HG02763 (cell line): ENCODE results near the gene ULK4.

ENCODE experiments used
- ATAC-seq: cut with Tn5 transposase; IDR thresholded peaks from one replicate; pipeline ENCODE4 v1.9.1; 2021; ENCODE audit warnings: mild to moderate bottlenecking, moderate library complexity; ENCODE audit not compliant: unreplicated experiment

The ULK4 gene

DNA sequence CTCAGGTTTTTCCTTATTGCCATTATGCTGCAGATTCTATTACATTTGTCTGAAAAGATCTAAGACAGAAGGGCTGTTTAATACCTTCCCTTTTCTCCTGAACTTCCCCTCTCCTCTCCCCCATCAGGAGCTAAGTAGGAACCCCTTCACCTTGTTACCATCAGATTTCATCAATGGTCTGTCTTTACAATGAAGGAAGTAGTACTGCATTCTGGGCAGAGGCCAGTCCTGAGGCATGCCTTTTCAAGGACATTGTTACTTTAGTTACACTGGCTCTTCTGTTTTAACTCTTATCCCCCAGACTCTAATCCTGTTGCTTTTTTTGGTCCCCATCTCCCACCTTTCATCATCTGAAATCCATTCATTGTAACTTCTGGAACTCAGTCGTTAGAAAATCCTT, 754.5 kb downstream of the ULK4 start:
- no peak for ATAC-seq

DNA sequence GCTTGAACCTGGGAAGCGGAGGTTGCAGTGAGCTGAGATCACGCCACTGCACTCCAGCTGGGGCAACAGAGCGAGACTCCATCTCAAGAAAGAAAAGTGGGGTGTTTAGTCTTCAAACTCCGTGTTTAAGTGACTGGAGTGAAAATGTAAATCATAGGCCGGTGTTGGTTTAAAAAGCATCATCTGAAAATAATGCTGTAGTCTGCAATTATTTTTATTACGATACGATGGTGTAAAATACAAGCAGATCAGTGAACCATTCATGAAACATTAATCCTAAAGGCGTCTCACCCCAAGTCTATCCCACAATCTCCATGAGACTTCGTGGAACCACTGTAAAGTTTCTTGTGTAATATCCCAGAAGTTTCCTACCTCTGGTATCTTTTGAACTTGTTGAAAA, 756.3 kb downstream of the ULK4 start:
- ATAC-seq, result no peak

DNA sequence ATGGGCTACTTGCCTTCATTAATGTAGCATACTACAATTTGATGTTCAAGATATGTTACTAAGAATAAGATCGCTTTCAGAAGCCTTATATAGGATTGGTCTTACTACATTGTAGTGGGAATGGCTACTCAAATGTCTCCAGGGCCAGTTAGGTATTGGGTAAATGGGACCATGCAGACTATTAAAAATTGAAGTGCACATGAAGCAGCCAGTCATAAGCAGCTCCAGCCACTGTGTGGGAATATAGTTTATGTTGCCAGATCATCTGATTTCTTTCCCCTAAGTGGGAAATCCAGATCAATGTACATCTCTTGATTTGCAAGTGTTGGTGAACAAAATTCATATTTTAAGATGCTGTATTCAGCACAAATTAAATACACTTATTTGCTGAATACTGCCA, 757.5 kb downstream of the ULK4 start:
- ATAC-seq, result no peak

DNA sequence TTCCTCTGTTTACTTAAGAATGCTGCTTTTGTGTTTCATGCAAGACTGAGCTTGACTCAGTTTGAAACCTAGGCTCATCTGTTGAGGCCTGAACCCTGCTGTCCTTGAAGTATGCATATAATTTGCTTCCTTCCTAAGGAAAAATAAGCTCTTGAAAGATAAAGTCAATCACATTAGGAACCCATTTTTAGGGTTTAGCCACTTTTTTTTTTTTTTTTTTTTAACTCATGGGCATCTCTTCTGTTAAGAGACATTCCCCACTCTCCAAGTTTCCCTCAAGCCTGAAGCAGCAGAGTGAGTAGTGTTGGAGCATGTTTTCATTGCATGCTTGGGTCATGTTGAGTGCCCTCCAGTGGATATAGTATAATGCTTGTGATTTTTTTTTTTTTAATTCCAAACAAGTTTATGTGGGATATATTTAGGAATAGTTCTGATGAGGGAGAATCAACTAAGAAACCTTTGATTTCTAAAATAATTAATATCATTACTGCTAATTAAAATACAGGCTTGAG, 759.0 kb downstream of the ULK4 start:
- no peak for ATAC-seq

DNA sequence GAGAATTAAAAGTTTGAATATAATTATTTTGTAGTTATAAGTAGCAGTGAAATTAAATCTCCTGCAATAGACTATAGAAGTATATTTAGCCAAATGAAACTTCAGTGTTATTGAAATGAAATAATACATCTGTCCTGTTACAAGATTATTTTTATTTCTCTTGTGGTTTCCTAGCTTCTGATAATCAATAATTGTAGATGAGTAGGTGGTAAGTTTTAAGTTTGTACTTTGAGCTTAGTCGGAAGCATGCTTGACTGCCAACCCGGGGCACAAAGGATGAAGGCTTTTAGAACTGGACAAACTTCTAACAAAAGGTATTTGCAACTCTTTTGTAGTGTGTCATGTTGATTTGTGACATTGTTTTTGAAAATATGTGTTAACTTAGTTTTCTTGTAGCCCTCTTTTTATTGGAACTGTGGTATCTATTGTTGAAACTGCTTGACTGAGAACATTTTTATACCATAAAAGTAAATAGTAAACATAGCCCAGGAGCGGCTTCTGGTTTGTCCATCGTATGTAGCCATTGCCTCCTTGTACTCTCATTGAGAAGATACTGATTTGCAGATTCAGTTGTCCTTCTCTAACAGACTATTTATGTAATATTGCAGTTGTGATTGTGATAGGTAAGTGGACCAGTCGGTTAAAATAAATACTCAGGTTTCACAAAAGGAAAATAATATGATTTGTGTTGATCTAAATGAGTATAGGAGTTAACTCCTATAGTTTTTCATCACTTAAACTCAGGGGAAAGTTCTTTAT, 759.6 kb downstream of the ULK4 start:
- ATAC-seq, result no peak

DNA sequence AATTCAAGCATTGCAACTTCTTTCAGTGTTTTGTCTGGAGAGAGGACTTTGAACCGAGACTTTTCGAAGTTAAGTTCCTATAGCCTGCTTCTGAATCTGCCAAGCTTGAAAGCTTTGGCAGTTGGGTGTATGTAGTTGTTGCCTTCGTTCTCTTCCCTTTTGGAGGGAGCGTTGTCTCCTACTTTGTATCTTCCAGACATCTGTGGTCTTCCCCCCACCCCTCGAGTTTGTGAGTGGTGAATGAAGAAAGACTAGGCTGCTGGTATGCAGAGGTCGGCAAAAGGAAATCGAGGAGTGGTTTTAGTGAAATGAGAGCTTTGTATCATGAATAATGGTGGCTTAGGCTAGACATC, 761.3 kb downstream of the ULK4 start:
- no peak for ATAC-seq

DNA sequence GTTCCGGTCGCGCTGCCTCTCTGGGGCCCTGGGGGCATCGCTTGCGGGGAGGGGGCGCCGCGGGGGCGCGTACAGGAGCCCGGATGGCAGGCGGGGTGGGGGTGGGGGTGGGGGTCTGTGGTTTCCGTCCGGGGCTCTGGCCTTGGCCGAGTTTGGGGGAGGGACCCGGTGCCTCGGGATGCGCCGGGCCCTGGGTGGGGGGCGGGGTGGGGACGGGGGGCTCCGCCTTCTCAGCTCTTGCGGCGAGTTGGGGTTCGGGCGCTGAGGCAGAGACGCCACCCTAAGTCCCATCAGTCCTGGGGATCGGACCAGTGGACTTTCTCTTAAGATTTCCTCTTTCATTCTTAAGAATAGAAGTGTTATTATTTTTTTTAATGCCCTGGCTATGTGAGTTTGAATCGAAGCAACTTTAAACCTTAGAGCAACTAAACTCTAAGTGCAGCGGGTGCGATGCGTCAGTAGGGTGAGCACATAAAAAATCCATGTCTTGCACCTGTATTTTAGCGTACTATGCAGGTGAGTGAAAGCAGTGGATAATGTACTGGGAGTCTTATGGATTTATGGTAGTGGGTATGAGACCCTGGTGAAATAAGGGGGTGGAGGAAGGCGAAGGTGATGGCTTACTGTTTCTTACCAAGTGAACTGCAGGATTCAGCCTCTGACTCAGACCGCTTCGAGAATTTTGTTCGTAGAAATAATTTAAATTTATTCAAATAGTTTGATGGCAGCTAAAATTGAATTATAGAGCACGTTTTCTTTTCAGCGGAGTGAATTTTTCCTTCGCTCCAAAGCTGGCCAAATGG, 761.8 kb downstream of the ULK4 start:
- no peak for ATAC-seq

DNA sequence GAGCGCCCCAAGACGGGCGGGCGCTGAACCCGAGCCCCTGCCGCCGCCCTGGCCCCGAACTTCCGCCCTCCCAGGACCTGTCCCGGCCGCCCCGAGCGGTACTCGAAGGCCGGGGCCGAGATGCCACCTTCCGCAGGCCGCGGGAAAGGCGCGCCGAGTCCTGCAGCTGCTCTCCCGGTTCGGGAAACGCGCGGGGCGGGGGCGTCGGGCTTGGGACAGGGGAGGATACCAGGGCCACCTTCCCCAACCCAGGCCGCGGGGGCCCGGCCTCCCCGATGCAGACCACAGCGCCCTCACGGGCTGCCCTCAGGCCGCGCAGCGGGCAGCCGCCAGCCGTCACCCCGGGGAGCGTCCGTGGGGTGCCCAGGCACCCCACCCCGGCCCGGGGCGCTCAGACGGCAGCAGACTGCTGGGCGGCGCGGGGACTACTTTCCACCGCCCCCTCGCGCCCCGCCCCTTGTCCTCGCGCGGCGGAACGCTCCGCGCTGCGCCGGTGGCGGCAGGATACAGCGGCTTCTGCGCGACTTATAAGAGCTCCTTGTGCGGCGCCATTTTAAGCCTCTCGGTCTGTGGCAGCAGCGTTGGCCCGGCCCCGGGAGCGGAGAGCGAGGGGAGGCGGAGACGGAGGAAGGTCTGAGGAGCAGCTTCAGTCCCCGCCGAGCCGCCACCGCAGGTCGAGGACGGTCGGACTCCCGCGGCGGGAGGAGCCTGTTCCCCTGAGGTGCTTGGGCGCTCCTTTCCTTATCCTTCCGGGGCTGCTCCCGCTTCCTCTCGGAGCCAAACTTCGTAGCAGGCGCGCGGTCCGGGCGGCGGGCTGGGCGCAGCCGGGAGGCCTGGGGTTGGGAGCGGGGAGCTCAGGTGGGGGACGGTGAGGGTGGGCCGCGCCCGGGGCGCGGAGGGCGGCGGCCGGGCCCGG, 762.7 kb downstream of the ULK4 start, which contains the start of gene CTNNB1:
Gene CTNNB1 (plus strand): TSS at position 556 of the 916 bp plus-strand sequence. CDS start 24,564 bp downstream, outside the sequence.
- ATAC-seq, result peak; percentile 80

DNA sequence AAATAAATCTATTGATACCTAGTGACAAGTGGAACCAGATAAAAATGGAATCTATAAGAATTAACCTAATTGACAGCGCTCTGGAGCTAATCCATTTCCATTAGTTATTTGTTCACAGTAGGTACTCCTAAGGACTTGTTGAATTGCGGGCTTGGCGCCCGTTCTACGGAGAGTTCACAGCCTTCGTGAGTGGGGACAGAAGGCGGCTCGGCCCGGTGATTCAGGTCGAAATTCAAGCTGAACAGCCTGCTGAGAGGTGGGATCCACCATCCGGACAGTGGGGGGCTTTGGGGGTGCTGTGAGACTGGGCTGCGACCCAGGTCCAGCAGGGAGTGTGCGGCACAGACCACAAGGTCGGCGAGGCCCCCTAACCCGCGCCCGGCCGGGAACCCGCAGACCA, 763.4 kb downstream of the ULK4 start:
- no peak for ATAC-seq

DNA sequence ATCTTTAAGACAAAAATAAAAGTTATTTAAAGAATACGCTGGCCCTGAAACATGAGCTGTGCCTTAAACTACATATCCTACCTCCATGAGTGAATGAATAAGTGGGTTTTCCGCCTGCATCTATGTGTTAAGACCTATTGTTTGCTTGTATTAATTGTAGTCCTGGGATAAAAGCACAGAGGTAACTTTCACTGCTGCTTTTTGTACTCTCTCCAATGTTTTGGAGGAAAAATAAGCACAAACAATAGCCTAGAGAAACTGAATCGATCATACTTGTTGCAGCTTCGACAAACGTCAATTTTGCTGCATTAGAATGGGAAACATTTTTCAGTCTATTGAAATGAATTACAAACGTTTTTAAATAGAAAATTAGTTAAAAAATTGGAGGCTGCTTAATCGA, 763.9 kb downstream of the ULK4 start:
- ATAC-seq, result no peak
